MM.1S (cell line): Measurements from ENCODE around the gene TSPOAP1.

Source experiments
- DNase-seq: peaks from one replicate; pipeline ENCODE4 v3.0.0-alpha.2; 2015
- H2AFZ ChIP-seq: fragments of 300-600 bp; sonication (generic); 2 replicates; pipeline ENCODE4 v1.6.0; 2016; ENCODE audit warnings: antibody characterized with exemption, low read length
- H3F3A ChIP-seq: fragments of 300-600 bp; sonication (generic); 2 replicates; pipeline ENCODE4 v1.6.1; 2016; ENCODE audit warnings: mild to moderate bottlenecking, antibody characterized with exemption, low read length, moderate library complexity, mixed read lengths; ENCODE audit not compliant: insufficient read depth
- H3K27ac ChIP-seq: fragments of 300-600 bp; sonication (generic); 2 replicates; pipeline ENCODE4 v1.5.1; 2016; ENCODE audit warnings: mild to moderate bottlenecking, low read length
- H3K27me3 ChIP-seq: fragments of 300-600 bp; sonication (generic); replicated peaks from 2 replicates; pipeline ENCODE4 v1.6.0; 2016; ENCODE audit warnings: low read length; ENCODE audit not compliant: insufficient read depth
- H3K36me3 ChIP-seq: fragments of 300-600 bp; sonication (generic); replicated peaks from 2 replicates; pipeline ENCODE4 v1.6.1; 2016; ENCODE audit warnings: mild to moderate bottlenecking, low read length, mixed read lengths; ENCODE audit not compliant: insufficient read depth
- H3K4me1 ChIP-seq: fragments of 300-600 bp; sonication (generic); 2 replicates; pipeline ENCODE4 v1.6.1; 2016; ENCODE audit warnings: low read length, mixed read lengths
- H3K4me2 ChIP-seq: fragments of 300-600 bp; sonication (generic); 2 replicates; pipeline ENCODE4 v1.6.0; 2016; ENCODE audit warnings: low read depth, low read length
- H3K4me3 ChIP-seq: fragments of 300-600 bp; sonication (generic); 2 replicates; pipeline ENCODE4 v1.5.1; 2016; ENCODE audit warnings: low read length, mixed read lengths
- H3K79me2 ChIP-seq: fragments of 300-600 bp; sonication (generic); 2 replicates; pipeline ENCODE4 v1.6.1; 2016; ENCODE audit warnings: mixed run types, low read length, mixed read lengths
- H3K9ac ChIP-seq: fragments of 300-600 bp; sonication (generic); 2 replicates; pipeline ENCODE4 v1.6.1; 2016; ENCODE audit warnings: low read length, mixed read lengths
- H3K9me2 ChIP-seq: fragments of 300-600 bp; sonication (generic); replicated peaks from 2 replicates; pipeline ENCODE4 v1.6.1; 2016; ENCODE audit warnings: mild to moderate bottlenecking, low read length, mixed read lengths; ENCODE audit not compliant: insufficient read depth
- H3K9me3 ChIP-seq: fragments of 300-600 bp; sonication (generic); replicated peaks from 2 replicates; pipeline ENCODE4 v1.6.1; 2016; ENCODE audit warnings: mild to moderate bottlenecking, low read length, mixed read lengths; ENCODE audit not compliant: insufficient read depth
- H4K20me1 ChIP-seq: fragments of 300-600 bp; sonication (generic); 2 replicates; pipeline ENCODE4 v1.6.1; 2016; ENCODE audit warnings: mild to moderate bottlenecking, low read length, moderate library complexity, mixed read lengths; ENCODE audit not compliant: insufficient read depth
- CTCF ChIP-seq: fragments of 300-600 bp; sonication (generic); IDR thresholded peaks from 2 replicates; pipeline ENCODE4 v1.5.1; 2016; ENCODE audit warnings: antibody characterized with exemption, low read length, mixed read lengths
- EZH2 ChIP-seq: fragments of 300-600 bp; sonication (generic); optimal IDR thresholded peaks from 2 replicates; pipeline ENCODE3; 2017; ENCODE audit warnings: low read depth, mild to moderate bottlenecking, antibody characterized with exemption, low read length, mixed read lengths
- EZH2phosphoT487 ChIP-seq: fragments of 300-600 bp; sonication (generic); IDR thresholded peaks from 2 replicates; pipeline ENCODE4 v1.6.1; 2018; ENCODE audit warnings: antibody characterized with exemption, low read length

The TSPOAP1 gene

GRCh38 chr17:58263773-58264172 is 64.8 kb downstream of the TSPOAP1 start:
- Histone ChIP-seq H3K4me3 (no peak overlapping the region), H3K4me1 (no peaks in the 10 kb centered on the region), H3K27me3 (peaks cover 39% of the 10 kb centered on the region), H4K20me1 (no peaks in the 10 kb centered on the region), H3K9me3 (no peaks in the 10 kb centered on the region), H3K9ac (no peak overlapping the region), H3K27ac (no peak overlapping the region), H3K4me2 (no peak overlapping the region), H3F3A (no peaks in the 10 kb centered on the region), H3K36me3 (no peaks in the 10 kb centered on the region), H3K79me2 (no peaks in the 10 kb centered on the region), H3K9me2 (no peaks in the 10 kb centered on the region), H2AFZ (no peak overlapping the region)
- no peak for DNase-seq
- TF ChIP-seq CTCF: no peak
- no peak for TF ChIP-seq EZH2
- TF ChIP-seq EZH2phosphoT487: no peak

- H3K27me3 ChIP-seq: peaks cover 46% of the 10 kb centered on the region
- no peak for DNase-seq
- no peak overlapping the region for H3K4me3 ChIP-seq
- H3K36me3 ChIP-seq: no peaks in the 10 kb centered on the region
- no peaks in the 10 kb centered on the region for H3K9me3 ChIP-seq
- no peak overlapping the region for H3K27ac ChIP-seq
- no peak overlapping the region for H3K9ac ChIP-seq
- no peak overlapping the region for H3K4me2 ChIP-seq
- no peaks in the 10 kb centered on the region for H3K9me2 ChIP-seq
- no peak overlapping the region for H2AFZ ChIP-seq
- no peaks in the 10 kb centered on the region for H4K20me1 ChIP-seq
- H3F3A ChIP-seq: no peaks in the 10 kb centered on the region
- no peaks in the 10 kb centered on the region for H3K79me2 ChIP-seq
- TF ChIP-seq EZH2phosphoT487: no peak
- no peak for TF ChIP-seq EZH2
- no peak for TF ChIP-seq CTCF
- H3K4me1 ChIP-seq: no peaks in the 10 kb centered on the region
Observed at GRCh38 chr17:58262149-58262548, 66.4 kb downstream of the TSPOAP1 start.

GRCh38 chr17:58254803-58255202 is 73.8 kb downstream of the TSPOAP1 start:
- no peaks in the 10 kb centered on the region for H3F3A ChIP-seq
- no peaks in the 10 kb centered on the region for H3K9me2 ChIP-seq
- H3K4me2 ChIP-seq: no peak overlapping the region
- no peak for DNase-seq
- H3K9ac ChIP-seq: no peak overlapping the region
- no peak for TF ChIP-seq EZH2
- peak; percentile 31 for TF ChIP-seq CTCF
- no peak for TF ChIP-seq EZH2phosphoT487
- no peak overlapping the region for H3K4me3 ChIP-seq
- peaks cover 70% of the 10 kb centered on the region for H3K27me3 ChIP-seq
- H4K20me1 ChIP-seq: no peaks in the 10 kb centered on the region
- H3K4me1 ChIP-seq: peaks cover 3% of the 10 kb centered on the region
- H3K27ac ChIP-seq: no peak overlapping the region
- H3K9me3 ChIP-seq: no peaks in the 10 kb centered on the region
- no peaks in the 10 kb centered on the region for H3K79me2 ChIP-seq
- H3K36me3 ChIP-seq: no peaks in the 10 kb centered on the region
- no peak overlapping the region for H2AFZ ChIP-seq
